ENCODE data around the gene FKBP2. TPM values are rescaled to one million over a fixed set of nuclear protein-coding genes. Genes with fewer than 3 reads are reported as not detected.

The FKBP2 gene
- total and polyA plus RNA-seq, 2 of the 13 experiments (the other 11 are each of a cell fraction or from before 2014, with no cell fraction given), result 30.1 to 53.3 TPM

- no peak for TF ChIP-seq ZSCAN5A (CRISPR knock-in tag; IDR thresholded peaks at IDR 0.05; ENCODE audit: borderline replicate concordance)
- TF ChIP-seq ZNF839 (CRISPR knock-in tag; IDR thresholded peaks at IDR 0.05; ENCODE audit: borderline replicate concordance), result no peak
- no peak for TF ChIP-seq MAFK (conservative IDR thresholded peaks at IDR 0.05 in 1 of 2, IDR thresholded peaks at IDR 0.05 in 1 of 2; ENCODE audit: low read length in 2 of 2)
- peak; percentile 54; the same call in 1 of the 2 replicates for TF ChIP-seq IRF2 (CRISPR knock-in tag; IDR thresholded peaks at IDR 0.05)
- no peak for TF ChIP-seq SRF (IDR thresholded peaks at IDR 0.05; ENCODE audit: low read depth, low read length)
- no peak for TF ChIP-seq CREB1 (IDR thresholded peaks at IDR 0.05)
- no peak for TF ChIP-seq CREB1 (CRISPR knock-in tag; IDR thresholded peaks at IDR 0.05)
- no peak for TF ChIP-seq PTBP1 (IDR thresholded peaks at IDR 0.05; ENCODE audit: low read depth, low read length, poor library complexity, severe bottlenecking)
- no peak for TF ChIP-seq CREBL2 (CRISPR knock-in tag; IDR thresholded peaks at IDR 0.05; ENCODE audit: borderline replicate concordance)
- no peak for TF ChIP-seq ZNF280B (CRISPR knock-in tag; IDR thresholded peaks at IDR 0.05; ENCODE audit: borderline replicate concordance)
- TF ChIP-seq ZNF496 (CRISPR knock-in tag; IDR thresholded peaks at IDR 0.05; ENCODE audit: insufficient replicate concordance), result no peak
- TF ChIP-seq TARDBP (CRISPR knock-in tag; IDR thresholded peaks at IDR 0.05), result peak; percentile 71; the same call in 1 of the 2 replicates
- TF ChIP-seq FOSL2 (CRISPR knock-in tag; IDR thresholded peaks at IDR 0.05), result peak; percentile 27; the same call in 1 of the 2 replicates
- TF ChIP-seq SYNCRIP (IDR thresholded peaks at IDR 0.05; ENCODE audit: insufficient read depth, low read depth, low read length), result no peak
- TF ChIP-seq HDAC2 (CRISPR knock-in tag; IDR thresholded peaks at IDR 0.05), result peak; percentile 75; the same call in 1 of the 2 replicates
- no peak for TF ChIP-seq ZNF3 (CRISPR knock-in tag; IDR thresholded peaks at IDR 0.05)
- no peak for TF ChIP-seq PRPF4 (IDR thresholded peaks at IDR 0.05; ENCODE audit: low read depth, low read length, poor library complexity, severe bottlenecking)
- no peak for TF ChIP-seq ZBTB46 (CRISPR knock-in tag; IDR thresholded peaks at IDR 0.05; ENCODE audit: borderline replicate concordance)
- TF ChIP-seq RBAK (CRISPR knock-in tag; IDR thresholded peaks at IDR 0.05), result no peak
- no peak for TF ChIP-seq TEAD2 (CRISPR knock-in tag; IDR thresholded peaks at IDR 0.05)
- TF ChIP-seq PCBP2 (optimal IDR thresholded peaks at IDR 0.05; ENCODE audit: low read depth, low read length, poor library complexity, severe bottlenecking), result no peak
- TF ChIP-seq HOXA9 (CRISPR knock-in tag; IDR thresholded peaks at IDR 0.05; ENCODE audit: borderline replicate concordance), result peak; percentile 51; the same call in 1 of the 2 replicates
- no peak for TF ChIP-seq ZNF891 (CRISPR knock-in tag; IDR thresholded peaks at IDR 0.05)
Measured at GRCh38 chr11:64237484-64237951, 3.4 kb upstream of the FKBP2 start (continued).

Data from HepG2 (cell line).